GM18517 (cell line): ENCODE results near the gene VWA5B2.

Source experiments
- ATAC-seq: cut with Tn5 transposase; IDR thresholded peaks from one replicate; pipeline ENCODE4 v1.9.1; 2021; ENCODE audit warnings: mild to moderate bottlenecking, moderate library complexity; ENCODE audit not compliant: unreplicated experiment

VWA5B2 gene

DNA sequence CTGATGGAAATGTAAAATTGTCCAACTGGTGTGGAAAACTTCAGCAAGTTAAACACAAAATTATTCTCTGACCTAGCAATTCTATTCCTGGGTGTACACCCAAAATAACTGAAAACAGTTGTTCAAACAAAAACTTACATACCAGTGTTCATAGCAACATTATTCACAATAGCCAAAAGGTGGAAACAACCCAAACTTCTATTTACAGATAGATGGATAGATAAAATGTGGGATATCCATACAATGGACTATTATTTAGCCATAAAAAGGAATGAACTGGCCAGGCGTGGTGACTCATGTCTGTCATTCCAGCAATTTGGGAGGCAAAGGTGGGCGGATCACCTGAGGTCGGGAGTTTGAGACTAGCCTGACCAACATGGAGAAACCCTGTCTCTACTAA, 6.9 kb upstream of the VWA5B2 start:
- no peak for ATAC-seq

DNA sequence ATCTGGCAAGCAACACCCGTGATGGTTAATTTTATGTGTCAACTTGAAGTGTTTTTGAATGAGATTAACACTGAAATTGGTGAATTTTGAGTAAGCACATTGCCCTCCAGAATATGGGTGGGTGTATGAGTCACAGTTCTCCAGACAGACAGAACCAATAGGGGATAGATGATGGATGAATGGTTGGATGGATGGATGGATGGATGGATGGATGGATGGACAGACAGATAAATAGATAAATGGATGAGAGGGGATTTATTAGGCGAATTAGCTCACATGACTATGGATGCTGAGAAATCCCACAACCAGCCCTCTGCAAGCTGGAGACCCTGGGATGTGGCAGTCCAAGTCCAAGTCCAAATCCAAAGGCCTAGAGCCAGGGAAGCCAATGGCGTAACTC, 5.4 kb upstream of the VWA5B2 start:
- ATAC-seq: no peak

DNA sequence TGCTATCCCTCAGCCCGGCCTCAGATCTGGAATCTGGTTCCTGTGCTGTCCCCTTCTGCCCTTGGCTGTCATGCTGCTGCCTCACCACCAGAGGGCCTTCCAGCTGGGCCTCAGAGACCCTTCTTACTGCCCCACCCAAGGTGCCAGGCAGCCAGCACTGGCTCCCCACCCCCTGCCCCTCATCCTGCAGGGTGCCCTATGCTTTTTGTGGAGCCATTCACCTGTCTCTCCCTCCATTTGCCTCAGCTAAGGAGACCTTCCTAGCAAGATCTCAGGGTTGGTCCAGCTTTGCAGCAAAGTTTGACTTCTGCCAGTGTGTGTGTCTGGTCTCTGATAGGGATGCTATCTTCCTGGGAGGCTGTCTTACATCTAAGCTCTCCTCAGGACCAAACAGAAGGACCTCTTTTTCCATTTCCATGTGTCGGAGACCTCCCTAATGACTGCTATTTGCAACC, 1.9 kb upstream of the VWA5B2 start:
- no peak for ATAC-seq

DNA sequence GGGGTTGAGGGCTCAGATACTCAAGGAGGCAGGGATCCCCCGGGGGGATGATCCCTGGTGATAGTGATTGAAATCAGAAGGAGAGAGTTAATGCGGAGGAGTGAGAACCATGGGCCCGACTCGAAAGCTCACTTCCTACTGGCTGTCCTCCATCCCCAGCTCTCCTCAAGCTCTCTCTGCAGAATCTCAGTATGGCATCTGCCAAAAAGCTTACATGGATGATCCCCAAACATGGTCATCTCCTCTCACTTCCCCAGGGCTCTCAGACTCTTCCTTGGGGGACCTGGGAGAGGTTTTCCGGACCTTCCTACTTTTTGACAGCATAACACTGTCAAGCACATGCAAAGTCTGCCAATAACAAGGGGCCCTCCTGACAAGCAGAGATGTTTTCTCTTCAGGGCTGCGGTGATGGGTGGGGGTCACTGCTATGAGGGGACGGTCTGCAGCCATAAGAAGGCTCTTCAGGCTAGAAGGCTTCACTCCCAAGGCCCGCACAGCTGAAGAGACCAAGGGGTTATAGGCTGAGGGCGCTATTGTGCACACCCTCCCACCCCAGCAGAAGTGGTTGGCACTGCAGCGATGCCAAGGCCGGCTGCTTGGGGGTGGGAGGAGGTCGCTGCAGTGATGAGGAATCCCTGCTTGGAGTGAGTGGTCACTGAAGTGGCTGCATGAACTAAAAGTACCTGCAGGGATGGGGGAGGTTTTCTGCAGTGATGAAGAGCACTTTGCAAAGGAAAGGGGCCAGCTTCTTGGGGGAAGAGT, 828 bp upstream of the VWA5B2 start:
- ATAC-seq: no peak

DNA sequence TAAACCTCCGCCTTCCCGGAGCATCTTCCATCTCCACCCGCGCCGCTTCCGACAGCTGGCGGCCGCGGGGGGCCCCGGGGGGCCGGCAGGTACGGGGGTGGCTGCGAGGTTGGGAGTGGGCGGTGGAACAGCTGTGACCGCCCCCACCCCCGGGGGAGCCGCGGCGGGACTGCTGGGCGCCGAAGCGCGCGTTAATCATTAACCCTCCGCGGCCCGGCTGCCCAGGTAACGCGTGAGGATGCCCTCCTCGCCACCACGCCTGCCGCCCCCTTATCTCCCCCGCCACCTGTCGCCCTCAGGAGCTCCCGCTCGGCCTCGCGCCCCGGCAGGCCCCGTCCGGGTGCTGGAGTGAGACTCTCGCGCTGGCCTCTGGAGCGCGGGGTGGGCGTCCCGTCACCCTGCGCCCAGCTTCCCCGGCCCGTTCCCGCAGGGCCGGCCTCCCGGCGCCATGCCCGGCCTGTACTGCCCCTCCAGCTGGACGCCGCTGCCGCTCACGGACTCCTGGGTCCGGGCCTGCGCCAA, 757 bp downstream of the VWA5B2 start:
- ATAC-seq: no peak

DNA sequence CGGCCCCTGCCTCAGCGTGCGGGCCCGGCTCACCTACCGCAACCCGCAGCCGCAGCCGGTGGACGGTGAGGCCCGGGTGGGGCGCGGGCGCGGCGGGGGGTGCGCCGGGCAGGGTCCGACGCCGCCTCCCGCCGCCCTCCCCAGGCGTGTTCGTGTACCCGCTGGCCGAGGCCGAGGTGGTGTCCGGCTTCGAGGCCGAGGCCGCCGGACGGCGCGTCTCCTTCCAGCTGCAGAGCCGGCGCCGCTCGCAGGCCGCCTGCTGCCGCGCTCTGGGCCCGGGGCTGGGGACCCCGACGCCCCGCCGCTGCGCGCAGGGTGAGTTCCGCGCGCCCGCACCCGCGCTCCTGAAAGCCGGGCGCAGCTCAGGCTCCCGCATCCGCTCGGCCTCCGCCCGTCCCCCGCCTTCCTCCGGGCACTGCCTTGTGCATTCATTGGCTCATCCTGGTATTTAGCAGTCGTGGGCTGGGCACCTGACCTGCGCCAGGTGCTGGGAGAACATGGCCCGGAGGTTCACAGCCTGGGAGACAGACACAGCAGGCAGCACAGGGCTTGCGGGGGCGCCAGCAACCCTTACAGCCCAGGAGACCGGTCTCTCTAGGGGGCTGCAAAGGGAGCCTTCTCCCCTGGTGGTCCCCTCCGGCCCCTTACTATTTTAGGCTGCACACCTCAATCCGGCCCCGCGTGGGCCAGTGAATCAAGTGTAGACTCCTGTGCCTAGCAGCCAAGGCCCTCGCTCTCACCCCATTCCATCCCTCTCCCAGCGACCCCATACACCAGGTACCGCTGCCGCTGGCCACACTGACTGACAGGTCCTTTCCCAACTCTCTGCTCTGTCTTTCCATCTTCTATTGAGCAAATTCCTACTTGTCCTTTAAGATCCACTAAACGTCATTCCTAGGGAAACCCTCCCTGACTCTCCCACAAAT, 1.5 kb downstream of the VWA5B2 start:
- no peak for ATAC-seq

DNA sequence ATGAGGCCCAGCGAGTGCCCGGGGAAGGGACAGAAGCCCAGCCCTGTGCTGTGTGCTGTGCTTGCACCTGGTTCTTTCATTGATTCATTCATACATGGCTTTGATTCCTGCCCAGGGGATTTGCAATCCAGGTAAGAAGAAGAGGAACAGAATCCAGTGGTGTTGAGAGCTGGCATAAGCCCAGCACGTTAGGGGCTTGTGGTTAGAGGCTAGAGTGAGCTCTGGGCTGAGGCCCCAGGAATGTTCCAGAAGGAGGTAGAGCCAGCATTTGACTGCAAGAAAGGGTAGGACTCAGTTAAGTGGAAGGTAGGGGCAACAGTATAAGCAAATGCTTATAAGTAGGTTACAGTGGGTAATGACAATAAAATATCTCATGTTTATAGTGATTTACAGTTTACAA, 2.3 kb downstream of the VWA5B2 start:
- ATAC-seq: no peak

DNA sequence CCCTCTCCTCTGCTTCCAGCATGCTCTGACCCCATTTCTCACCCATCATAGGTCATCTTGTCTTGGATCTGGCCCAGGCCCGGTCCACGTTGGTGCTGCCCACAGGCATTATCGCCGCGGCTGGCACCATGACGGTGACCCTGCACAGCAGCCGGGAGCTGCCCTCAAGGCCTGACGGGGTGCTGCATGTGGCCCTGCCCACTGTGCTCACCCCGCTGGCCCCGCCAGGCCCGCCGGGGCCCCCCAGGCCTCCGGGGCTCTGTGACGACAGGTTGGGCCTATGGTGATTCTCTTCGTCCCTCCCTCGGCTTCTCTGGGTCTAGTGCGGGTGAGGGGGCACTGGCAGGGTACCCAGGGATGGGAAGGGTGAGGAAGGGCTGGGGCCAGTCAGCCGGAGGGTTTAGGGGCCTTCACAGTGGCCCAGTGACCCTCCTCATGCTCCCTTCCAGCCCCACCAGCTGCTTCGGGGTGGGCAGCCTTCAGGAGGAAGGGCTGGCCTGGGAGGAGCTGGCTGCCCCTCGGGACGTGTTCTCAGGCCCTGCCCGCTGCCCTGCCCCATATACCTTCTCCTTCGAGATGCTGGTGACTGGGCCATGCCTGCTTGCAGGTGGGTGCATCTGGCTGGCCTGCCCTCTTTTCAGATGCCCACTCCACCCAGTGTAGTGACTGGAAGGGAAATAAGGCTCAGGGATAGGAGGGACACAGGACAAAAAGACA, 3.9 kb downstream of the VWA5B2 start:
- no peak for ATAC-seq

DNA sequence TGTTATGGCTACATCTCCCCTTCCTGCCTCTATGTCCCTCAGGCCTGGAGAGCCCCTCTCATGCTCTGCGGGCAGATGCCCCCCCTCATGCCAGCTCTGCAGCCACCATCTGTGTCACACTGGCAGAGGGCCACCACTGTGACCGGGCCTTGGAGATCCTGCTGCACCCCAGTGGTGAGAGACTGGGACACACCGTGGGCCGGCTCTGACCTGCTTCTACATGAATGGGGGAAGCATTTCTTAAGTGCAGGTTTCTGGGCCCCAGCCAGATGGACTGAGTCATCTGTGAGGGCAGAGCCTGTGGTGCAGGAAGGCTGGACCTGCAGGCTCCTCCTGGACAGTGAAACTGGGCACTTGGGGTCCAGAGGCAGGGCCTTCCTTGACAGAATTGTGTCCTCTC, 4.8 kb downstream of the VWA5B2 start:
- no peak for ATAC-seq

DNA sequence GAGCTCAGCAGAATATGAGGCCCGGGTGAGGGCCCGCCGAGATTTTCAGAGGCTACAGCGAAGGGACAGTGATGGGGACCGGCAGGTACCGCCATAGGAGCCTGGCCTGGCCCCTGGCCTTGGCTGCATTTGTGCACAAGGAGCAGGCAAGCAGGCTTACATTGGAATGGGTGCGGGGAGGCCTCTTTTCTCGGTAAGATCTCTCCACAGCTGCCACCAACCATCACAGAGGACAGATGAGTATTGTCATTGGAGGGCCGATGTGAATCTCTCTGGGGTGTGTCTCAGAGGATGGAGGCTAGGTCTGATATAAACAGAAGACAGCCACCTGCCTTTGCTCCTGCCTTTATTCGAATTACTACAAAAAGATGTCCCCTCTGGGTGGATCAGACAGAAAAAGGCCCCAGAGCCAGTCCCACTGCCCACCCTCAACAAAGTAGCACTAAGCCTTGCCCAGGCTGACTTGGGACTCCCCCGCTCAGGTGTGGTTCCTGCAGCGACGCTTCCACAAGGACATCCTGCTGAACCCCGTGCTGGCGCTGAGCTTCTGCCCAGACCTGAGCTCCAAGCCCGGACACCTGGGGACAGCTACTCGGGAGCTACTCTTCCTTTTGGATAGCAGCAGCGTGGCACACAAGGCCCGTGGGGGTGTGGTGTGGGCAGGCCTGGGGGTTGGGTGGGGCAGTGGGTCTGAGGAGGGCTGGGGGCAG, 5.4 kb downstream of the VWA5B2 start:
- ATAC-seq: no peak

DNA sequence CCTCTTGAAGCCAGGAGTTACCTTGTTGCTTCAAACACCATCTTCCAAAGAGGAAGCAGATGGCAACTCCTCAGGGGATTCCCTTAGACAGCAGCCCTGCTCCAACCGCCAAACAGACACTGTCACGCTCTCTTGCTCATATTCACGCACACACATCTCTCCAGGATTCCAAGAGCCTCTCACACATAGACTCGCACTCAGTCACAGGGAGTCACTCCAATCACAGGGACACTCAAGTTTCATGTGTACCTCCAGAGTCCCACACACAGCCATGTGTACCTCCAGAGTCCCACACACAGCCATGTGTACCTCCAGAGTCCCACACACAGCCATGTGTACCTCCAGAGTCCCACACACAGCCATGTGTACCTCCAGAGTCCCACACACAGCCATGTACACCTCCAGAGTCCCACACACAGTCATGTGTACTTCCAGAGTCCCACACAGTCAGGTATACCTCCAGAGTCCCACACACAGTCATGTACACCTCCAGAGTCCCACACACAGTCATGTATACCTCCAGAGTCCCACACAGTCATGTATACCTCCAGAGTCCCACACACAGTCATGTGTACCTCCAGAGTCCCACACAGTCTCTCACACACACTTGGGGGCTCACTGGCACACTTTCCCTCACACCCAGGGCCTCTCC, 6.1 kb downstream of the VWA5B2 start:
- no peak for ATAC-seq

DNA sequence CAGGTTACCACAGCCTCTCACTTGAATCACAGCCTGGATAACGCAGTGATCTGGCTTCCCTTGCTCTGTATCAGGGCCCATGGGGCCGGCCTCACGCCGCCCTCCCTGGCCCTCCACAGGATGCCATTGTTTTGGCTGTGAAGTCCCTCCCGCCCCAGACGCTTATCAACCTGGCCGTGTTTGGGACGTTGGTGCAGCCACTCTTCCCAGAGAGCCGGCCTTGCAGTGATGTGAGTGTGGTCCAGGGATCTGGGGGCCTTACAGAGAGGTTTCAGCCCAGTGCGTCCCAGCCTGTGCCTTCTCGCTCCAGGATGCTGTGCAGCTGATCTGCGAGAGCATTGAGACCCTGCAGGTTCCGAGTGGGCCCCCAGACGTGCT, 6.6 kb downstream of the VWA5B2 start:
- no peak for ATAC-seq

DNA sequence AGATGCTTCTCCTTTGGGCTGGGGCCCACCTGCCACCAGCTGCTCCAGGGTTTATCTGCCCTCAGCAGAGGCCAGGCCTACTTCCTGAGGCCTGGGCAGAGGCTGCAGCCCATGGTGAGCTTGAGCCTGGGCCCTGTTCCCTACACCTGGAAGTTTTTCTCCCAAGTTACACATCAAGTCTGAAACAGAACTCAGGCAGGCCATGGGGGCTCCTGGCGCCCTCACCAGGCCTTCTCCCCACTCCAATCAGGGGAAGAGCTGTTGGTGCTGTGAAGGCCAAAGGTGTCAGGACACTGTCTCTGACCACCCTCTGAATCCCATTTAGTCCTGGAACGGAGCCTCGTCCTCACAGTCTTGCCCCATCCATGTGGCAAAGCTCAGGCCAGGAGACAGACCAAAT, 7.3 kb downstream of the VWA5B2 start:
- no peak for ATAC-seq

DNA sequence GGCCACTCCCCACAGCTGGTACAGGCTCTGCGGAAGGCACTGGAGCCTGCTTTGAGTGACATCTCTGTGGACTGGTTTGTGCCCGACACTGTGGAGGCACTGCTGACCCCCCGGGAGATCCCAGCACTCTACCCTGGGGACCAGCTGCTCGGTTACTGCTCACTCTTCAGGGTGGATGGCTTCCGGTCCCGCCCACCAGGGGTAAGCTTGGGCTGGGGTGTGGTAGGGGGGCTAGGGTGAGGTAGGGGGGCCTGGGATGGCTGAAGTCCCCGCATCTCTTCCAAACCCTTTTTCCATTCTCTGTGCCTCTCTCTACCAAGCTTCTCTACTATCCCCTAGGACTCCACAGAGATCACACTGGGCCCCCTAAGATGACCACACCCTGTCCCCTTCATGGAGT, 7.8 kb downstream of the VWA5B2 start:
- ATAC-seq: no peak

DNA sequence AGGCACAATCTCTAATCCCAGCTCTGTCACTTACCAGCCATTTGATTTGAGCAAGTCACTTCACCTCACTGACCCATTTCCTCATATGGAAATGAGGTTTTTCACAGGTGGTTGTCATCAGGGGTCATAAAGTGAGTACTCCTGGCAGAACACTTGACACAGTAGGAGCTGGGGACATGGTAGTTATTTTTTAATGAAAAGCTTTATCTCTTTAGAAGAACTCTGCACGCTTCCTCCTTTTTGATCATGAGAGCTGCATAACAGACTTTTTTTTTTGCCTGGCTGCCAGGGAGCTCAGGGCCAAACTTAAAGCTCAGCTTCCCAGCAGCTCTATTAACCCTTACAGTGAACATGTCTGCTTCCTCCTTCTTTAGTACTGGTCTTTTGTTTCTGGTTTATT, 8.4 kb downstream of the VWA5B2 start:
- no peak for ATAC-seq

DNA sequence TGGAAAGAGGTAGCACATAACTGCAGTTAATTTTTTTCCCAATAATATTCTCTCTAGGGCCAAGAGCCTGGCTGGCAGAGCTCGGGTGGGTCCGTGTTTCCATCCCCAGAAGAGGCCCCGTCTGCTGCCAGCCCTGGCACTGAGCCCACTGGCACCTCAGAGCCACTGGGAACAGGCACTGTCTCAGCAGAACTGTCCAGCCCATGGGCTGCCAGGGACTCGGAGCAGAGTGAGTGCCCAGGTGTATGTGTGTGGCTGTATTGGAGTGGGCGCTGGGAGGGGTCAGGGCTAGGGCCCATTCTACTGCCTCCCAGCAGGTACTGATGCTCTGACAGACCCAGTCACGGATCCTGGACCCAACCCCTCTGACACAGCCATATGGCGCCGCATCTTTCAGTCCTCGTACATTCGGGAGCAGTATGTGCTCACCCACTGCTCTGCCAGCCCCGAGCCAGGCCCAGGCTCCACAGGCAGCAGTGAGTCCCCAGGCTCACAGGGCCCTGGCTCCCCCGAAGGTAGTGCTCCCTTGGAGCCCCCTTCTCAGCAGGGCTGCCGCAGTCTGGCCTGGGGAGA, 8.9 kb downstream of the VWA5B2 start:
- ATAC-seq: no peak

DNA sequence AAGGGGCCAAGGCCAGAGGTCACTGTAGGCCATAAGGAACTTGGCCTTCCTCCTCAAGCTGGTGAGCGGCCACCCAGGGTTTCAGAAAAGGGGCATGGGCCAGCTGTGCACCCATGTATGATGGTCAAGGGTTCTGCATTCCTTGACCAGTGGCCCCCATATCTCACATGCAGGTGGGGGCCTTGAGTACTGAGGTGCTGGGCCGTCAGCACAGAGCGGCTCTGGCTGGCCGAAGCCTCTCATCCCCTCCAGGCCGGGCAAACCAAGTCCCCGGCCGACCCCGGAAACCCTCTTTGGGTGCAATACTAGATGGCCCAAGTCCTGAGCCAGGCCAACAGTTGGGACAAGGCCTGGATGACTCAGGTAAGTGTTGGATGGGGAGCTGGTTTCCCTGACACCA, 9.8 kb downstream of the VWA5B2 start:
- ATAC-seq: no peak

DNA sequence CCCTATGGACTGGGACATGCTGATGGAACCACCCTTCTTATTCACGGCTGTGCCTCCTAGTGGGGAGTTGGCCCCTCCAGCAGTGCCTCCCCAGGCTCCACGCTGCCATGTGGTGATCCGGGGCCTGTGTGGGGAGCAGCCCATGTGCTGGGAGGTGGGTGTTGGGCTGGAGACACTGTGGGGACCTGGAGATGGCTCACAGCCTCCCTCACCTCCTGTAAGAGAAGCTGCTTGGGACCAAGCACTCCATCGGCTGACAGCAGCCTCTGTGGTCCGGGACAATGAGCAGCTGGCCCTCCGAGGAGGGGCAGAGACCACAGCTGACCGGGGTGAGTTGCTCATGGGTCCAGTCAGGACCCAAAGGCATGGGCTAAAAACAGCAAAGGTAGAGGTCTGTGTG, 10.3 kb downstream of the VWA5B2 start:
- no peak for ATAC-seq

DNA sequence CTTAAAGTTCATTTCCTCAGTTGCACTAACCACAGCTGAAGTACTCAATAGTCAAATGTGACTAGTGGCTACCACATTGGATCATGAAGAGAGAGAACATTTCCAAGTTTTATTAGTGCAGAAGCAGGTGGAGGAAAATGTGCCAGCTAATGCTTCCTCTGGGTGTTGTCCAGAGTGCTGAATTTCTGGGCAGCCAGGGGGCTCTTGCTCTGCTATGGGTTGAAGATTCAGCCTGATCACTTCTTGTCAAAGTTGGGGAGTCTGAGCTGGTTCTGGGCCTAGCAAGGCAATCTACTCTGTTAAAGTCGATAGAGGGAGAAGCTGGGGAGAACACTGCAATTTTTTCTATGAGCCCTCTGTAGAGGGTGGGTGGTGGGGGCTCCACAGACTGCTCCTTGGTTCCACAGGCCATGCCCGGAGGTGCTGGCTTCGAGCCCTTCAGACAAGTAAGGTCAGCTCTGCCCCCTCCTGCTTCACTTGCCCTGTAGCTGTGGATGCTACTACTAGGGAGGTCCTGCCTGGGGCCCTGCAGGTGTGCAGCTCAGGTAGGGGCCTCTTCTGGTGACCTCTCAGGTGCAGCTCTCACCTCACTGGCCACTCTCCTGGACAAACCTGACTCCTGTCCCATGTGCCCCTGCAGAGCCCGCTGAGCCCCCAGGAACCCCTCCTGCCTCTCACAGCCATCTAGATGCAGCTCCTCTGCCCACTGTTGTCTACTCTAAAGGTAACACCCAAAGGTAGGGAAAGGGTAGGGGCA, 11.2 kb downstream of the VWA5B2 start:
- ATAC-seq: no peak
